ENCODE results near the gene KLRC3. TPM values are rescaled to one million over a fixed set of nuclear protein-coding genes. Genes with fewer than 3 reads are reported as not detected.
"Not testable (repeated sequence)": the region's sequence is repeated elsewhere in the genome, so short reads cannot be mapped to it uniquely, and the experiment has no call there.

KLRC3 gene
- total RNA-seq, 4 donors from 2014 or later, result not detected

- in situ Hi-C loops (cut with MboI; ENCODE audit: low pct_ligation_motif_present in 1 of 4, low pct_unique_long_range_greater_than_20kb in 1 of 4, low sequenced_read_pairs in 3 of 4) (no loop called here), intact Hi-C loops (cut with DNase I; ENCODE audit: low total_unique reads) (no loop called here)
- DNase-seq, result no peak
- WGBS, 2 donors (ENCODE audit: low coverage in 1 of 2), result 88 to 100% methylated on average over 2 to 3 of the region's 3 CpGs
- Histone ChIP-seq H3K4me3 (no peak overlapping the region), H3K36me3 (no peaks in the 10 kb centered on the region), H3K27me3 (no peaks in the 10 kb centered on the region), H3K9me3 (no peaks in the 10 kb centered on the region), H3K27ac (peak overlapping the region in 2 of 4 donors; percentile 6 to 38), H3K4me1 (peaks cover 0 to 29% (median 10%) of the 10 kb centered on the region in 4 donors)
- TF ChIP-seq CTCF (IDR thresholded peaks at IDR 0.05), result no peak
- no peak for TF ChIP-seq EP300 (IDR thresholded peaks at IDR 0.05; ENCODE audit: low read depth)
- TF ChIP-seq POLR2A (IDR thresholded peaks at IDR 0.05), result no peak
- no peak for TF ChIP-seq POLR2AphosphoS5 (IDR thresholded peaks at IDR 0.05)
Observed at GRCh38 chr12:10374624-10375018, 45.8 kb downstream of the KLRC3 start.

GRCh38 chr12:10372559-10372958 is 47.8 kb downstream of the KLRC3 start:
- TF ChIP-seq CTCF (IDR thresholded peaks at IDR 0.05) (no peak), EP300 (IDR thresholded peaks at IDR 0.05; ENCODE audit: low read depth) (no peak)
- Histone ChIP-seq H3K36me3 (no peaks in the 10 kb centered on the region), H3K4me3 (no peak overlapping the region), H3K27ac (peak overlapping the region; percentile 71 to 84 (median 74)), H3K9me3 (no peaks in the 10 kb centered on the region), H3K4me1 (peaks cover 0 to 29% (median 10%) of the 10 kb centered on the region in 4 donors), H3K27me3 (no peaks in the 10 kb centered on the region)
- WGBS, 2 donors (ENCODE audit: low coverage in 1 of 2), result 20% methylated on average over 1 of the region's 1 CpG; no CpG with 5 or more reads in 1 of the 2 donors
- in situ Hi-C loops (cut with MboI; ENCODE audit: low pct_ligation_motif_present in 1 of 4, low pct_unique_long_range_greater_than_20kb in 1 of 4, low sequenced_read_pairs in 3 of 4), result no loop called here
- peak; percentile 64 for DNase-seq
- intact Hi-C loops (cut with DNase I; ENCODE audit: low total_unique reads), result no loop called here

- intact Hi-C loops (cut with DNase I; ENCODE audit: low total_unique reads); in situ Hi-C loops (cut with MboI; ENCODE audit: low pct_ligation_motif_present in 1 of 4, low pct_unique_long_range_greater_than_20kb in 1 of 4, low sequenced_read_pairs in 3 of 4): not testable (repeated sequence)
Observed at GRCh38 chr12:10371893-10372535, 48.4 kb downstream of the KLRC3 start.

GRCh38 chr12:10369557-10370415 is 50.6 kb downstream of the KLRC3 start:
- H3K36me3 ChIP-seq, result no peaks in the 10 kb centered on the region
- no peak overlapping the region for H3K27ac ChIP-seq
- TF ChIP-seq EP300 (IDR thresholded peaks at IDR 0.05; ENCODE audit: low read depth), result no peak
- TF ChIP-seq POLR2AphosphoS5 (IDR thresholded peaks at IDR 0.05), result no peak
- no peak for TF ChIP-seq POLR2A (IDR thresholded peaks at IDR 0.05)
- no peak for TF ChIP-seq CTCF (IDR thresholded peaks at IDR 0.05)
- in situ Hi-C loops (cut with MboI; ENCODE audit: low pct_ligation_motif_present in 1 of 4, low pct_unique_long_range_greater_than_20kb in 1 of 4, low sequenced_read_pairs in 3 of 4) (no loop called here), intact Hi-C loops (cut with DNase I; ENCODE audit: low total_unique reads) (no loop called here)
- H3K27me3 ChIP-seq, result no peaks in the 10 kb centered on the region
- WGBS, 2 donors (ENCODE audit: low coverage in 1 of 2), result 93 to 95% methylated on average over 7 to 8 of the region's 8 CpGs
- no peaks in the 10 kb centered on the region for H3K9me3 ChIP-seq
- DNase-seq, result no peak
- peaks cover 13 to 42% (median 27%) of the 10 kb centered on the region in 4 donors for H3K4me1 ChIP-seq
- no peak overlapping the region for H3K4me3 ChIP-seq

More at GRCh38 chr12:10371893-10372535, 48.4 kb downstream of the KLRC3 start:
- H3K36me3 ChIP-seq, H3K9me3 ChIP-seq, H3K27me3 ChIP-seq, H3K4me3 ChIP-seq, DNase-seq: not testable (repeated sequence)
- Histone ChIP-seq H3K4me1 (peaks cover 0 to 31% (median 11%) of the 10 kb centered on the region in 4 donors), H3K27ac (peak overlapping the region; percentile 71 to 84 (median 74))
- WGBS, 2 donors (ENCODE audit: low coverage in 1 of 2), result 42 to 44% methylated on average over 5 to 6 of the region's 6 CpGs

All from transverse colon (tissue), 4 donors.